HG03039 (cell line): ENCODE results near the gene PKIG.
"Not testable (repeated sequence)": the region's sequence is repeated elsewhere in the genome, so short reads cannot be mapped to it uniquely, and the experiment has no call there.

Experiments used
- ATAC-seq: cut with Tn5 transposase; IDR thresholded peaks from one replicate; pipeline ENCODE4 v1.9.1; 2021; ENCODE audit warnings: mild to moderate bottlenecking, moderate library complexity; ENCODE audit not compliant: unreplicated experiment

The PKIG gene

GRCh38 chr20:44571362-44571988, 10.9 kb upstream of the PKIG start:
- no peak for ATAC-seq

- ATAC-seq, result no peak
Measured at GRCh38 chr20:44572551-44573500, 9.6 kb upstream of the PKIG start.

- no peak for ATAC-seq
Measured at GRCh38 chr20:44573501-44573869, 8.9 kb upstream of the PKIG start.

- no peak for ATAC-seq
Measured at GRCh38 chr20:44574372-44574771, 8.0 kb upstream of the PKIG start.

GRCh38 chr20:44576297-44576696, 6.1 kb upstream of the PKIG start:
- no peak for ATAC-seq

- no peak for ATAC-seq
Measured at GRCh38 chr20:44579313-44580081, 2.9 kb upstream of the PKIG start.

- ATAC-seq, result no peak
Measured at GRCh38 chr20:44580581-44581268, 1.7 kb upstream of the PKIG start.

GRCh38 chr20:44581515-44581914, 864 bp upstream of the PKIG start:
- ATAC-seq, result no peak

- ATAC-seq, result no peak
Measured at GRCh38 chr20:44583157-44583556, 778 bp downstream of the PKIG start.

GRCh38 chr20:44584162-44584561, 1.8 kb downstream of the PKIG start:
- no peak for ATAC-seq

- no peak for ATAC-seq
Measured at GRCh38 chr20:44585057-44585963, 2.9 kb downstream of the PKIG start.

- peak; percentile 51 for ATAC-seq
Measured at GRCh38 chr20:44586289-44586911, 4.0 kb downstream of the PKIG start.

- no peak for ATAC-seq
Measured at GRCh38 chr20:44587035-44587980, 4.9 kb downstream of the PKIG start.

- ATAC-seq, result not testable (repeated sequence)
Measured at GRCh38 chr20:44588321-44588720, 5.9 kb downstream of the PKIG start.

GRCh38 chr20:44589537-44589936, 7.2 kb downstream of the PKIG start:
- no peak for ATAC-seq

GRCh38 chr20:44590980-44591778, 8.8 kb downstream of the PKIG start:
- no peak for ATAC-seq

GRCh38 chr20:44592366-44592765, 10.0 kb downstream of the PKIG start:
- ATAC-seq, result no peak

- no peak for ATAC-seq
Measured at GRCh38 chr20:44593751-44594150, 11.4 kb downstream of the PKIG start.
